ENCODE measurements around the gene TRAPPC12.
A peak's percentile ranks its signal among the peaks of the same experiment; 100 is the strongest.
"Not testable (repeated sequence)": the region's sequence is repeated elsewhere in the genome, so short reads cannot be mapped to it uniquely, and the experiment has no call there.

TRAPPC12 gene

GRCh38 chr2:3513026-3513810, 133.7 kb downstream of the TRAPPC12 start:
- no peak for TF ChIP-seq CTCF (IDR thresholded peaks at IDR 0.05; ENCODE audit: poor library complexity, severe bottlenecking)
- ATAC-seq (ENCODE audit: low read depth) (no peak), DNase-seq (ENCODE audit: low spot score) (no peak)
- H3K27me3 ChIP-seq (ENCODE audit: insufficient read depth, poor library complexity, severe bottlenecking), result no peaks in the 10 kb centered on the region
- no peaks in the 10 kb centered on the region for H3K9me3 ChIP-seq (ENCODE audit: severe bottlenecking)
- no peak overlapping the region for H3K4me3 ChIP-seq (ENCODE audit: severe bottlenecking)
- H3K4me1 ChIP-seq (ENCODE audit: insufficient read depth, poor library complexity, severe bottlenecking), result no peaks in the 10 kb centered on the region
- peaks cover 14% of the 10 kb centered on the region for H3K36me3 ChIP-seq (ENCODE audit: low read depth)
- no peak overlapping the region for H3K27ac ChIP-seq (ENCODE audit: poor library complexity, severe bottlenecking)

DNA sequence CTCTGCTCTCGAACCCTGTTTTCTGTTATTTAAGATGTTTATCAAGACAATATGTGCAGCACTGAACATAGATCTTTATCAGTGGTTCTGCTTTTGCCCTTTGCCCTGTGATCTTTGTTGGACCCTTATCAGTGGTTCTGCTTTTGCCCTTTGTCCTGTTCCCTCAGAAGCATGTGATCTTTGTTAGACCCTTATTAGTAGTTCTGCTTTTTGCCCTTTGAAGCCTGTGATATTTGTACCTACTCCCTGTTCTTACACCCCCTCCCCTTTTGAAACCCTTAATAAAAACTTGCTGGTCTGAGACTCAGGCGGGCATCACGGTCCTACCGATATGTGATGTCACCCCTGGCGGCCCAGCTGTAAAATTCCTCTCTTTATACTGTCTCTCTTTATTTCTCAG, 135.9 kb downstream of the TRAPPC12 start:
- not testable (repeated sequence) for H3K27ac ChIP-seq (ENCODE audit: poor library complexity, severe bottlenecking); H3K9me3 ChIP-seq (ENCODE audit: severe bottlenecking); H3K4me3 ChIP-seq (ENCODE audit: severe bottlenecking); H3K4me1 ChIP-seq (ENCODE audit: insufficient read depth, poor library complexity, severe bottlenecking); ATAC-seq (ENCODE audit: low read depth); H3K27me3 ChIP-seq (ENCODE audit: insufficient read depth, poor library complexity, severe bottlenecking); DNase-seq (ENCODE audit: low spot score)
- peaks cover 11% of the 10 kb centered on the region; the same call in 1 of the 2 replicates for H3K36me3 ChIP-seq (ENCODE audit: low read depth)

- ATAC-seq (ENCODE audit: low read depth) (no peak), DNase-seq (ENCODE audit: low spot score) (no peak)
- Histone ChIP-seq H3K4me1 (ENCODE audit: insufficient read depth, poor library complexity, severe bottlenecking) (no peaks in the 10 kb centered on the region), H3K27ac (ENCODE audit: poor library complexity, severe bottlenecking) (no peak overlapping the region), H3K27me3 (ENCODE audit: insufficient read depth, poor library complexity, severe bottlenecking) (no peaks in the 10 kb centered on the region), H3K4me3 (ENCODE audit: severe bottlenecking) (no peak overlapping the region), H3K9me3 (ENCODE audit: severe bottlenecking) (no peaks in the 10 kb centered on the region), H3K36me3 (ENCODE audit: low read depth) (0 out of 2 replicates have a peak, but pooled peaks cover 1% of the 10 kb centered on the region)
- no peak for TF ChIP-seq CTCF (IDR thresholded peaks at IDR 0.05; ENCODE audit: poor library complexity, severe bottlenecking)
These were observed 137.3 kb downstream of the TRAPPC12 start for GRCh38 chr2:3516831-3517230.

DNA sequence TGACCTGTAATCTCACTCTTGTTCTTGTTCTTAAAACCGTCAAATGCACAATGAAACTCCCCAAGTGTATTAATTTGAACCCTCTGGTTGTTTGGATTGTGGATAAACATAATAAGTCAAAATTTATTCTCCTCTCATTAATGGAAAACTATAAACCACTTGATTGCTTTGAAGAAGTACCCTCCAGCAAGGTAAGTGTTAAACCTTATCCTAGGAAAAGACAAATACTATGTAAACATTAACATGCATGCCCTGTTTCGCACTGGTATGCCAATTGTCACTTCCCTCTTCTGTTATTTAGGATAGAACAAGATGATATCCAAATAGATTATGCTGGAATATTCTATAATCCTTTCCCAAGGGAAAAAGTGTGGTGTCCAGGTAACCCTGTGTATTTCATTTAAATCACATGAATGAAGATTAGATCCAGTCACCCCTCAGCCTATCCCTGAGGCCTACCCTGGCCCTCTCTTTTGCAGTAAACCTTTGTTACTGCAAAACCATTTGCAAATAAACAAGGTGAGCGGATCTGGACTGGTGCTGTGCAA, 138.5 kb downstream of the TRAPPC12 start:
- Histone ChIP-seq H3K4me3 (ENCODE audit: severe bottlenecking) (peak overlapping the region; percentile 73), H3K9me3 (ENCODE audit: severe bottlenecking) (no peaks in the 10 kb centered on the region), H3K36me3 (ENCODE audit: low read depth) (no peaks in the 10 kb centered on the region), H3K27ac (ENCODE audit: poor library complexity, severe bottlenecking) (peak overlapping the region; percentile 59), H3K27me3 (ENCODE audit: insufficient read depth, poor library complexity, severe bottlenecking) (no peaks in the 10 kb centered on the region), H3K4me1 (ENCODE audit: insufficient read depth, poor library complexity, severe bottlenecking) (no peaks in the 10 kb centered on the region)
- DNase-seq (ENCODE audit: low spot score) (no peak), ATAC-seq (ENCODE audit: low read depth) (no peak)
- no peak for TF ChIP-seq CTCF (IDR thresholded peaks at IDR 0.05; ENCODE audit: poor library complexity, severe bottlenecking)

- Histone ChIP-seq H3K27me3 (ENCODE audit: insufficient read depth, poor library complexity, severe bottlenecking) (no peaks in the 10 kb centered on the region), H3K4me3 (ENCODE audit: severe bottlenecking) (peak overlapping the region; percentile 73), H3K27ac (ENCODE audit: poor library complexity, severe bottlenecking) (peak overlapping the region; percentile 59), H3K36me3 (ENCODE audit: low read depth) (no peaks in the 10 kb centered on the region), H3K4me1 (ENCODE audit: insufficient read depth, poor library complexity, severe bottlenecking) (no peaks in the 10 kb centered on the region), H3K9me3 (ENCODE audit: severe bottlenecking) (no peaks in the 10 kb centered on the region)
- DNase-seq (ENCODE audit: low spot score) (peak; percentile 97), ATAC-seq (ENCODE audit: low read depth) (peak; percentile 76)
- TF ChIP-seq CTCF (IDR thresholded peaks at IDR 0.05; ENCODE audit: poor library complexity, severe bottlenecking), result no peak
These were observed 139.2 kb downstream of the TRAPPC12 start for GRCh38 chr2:3518496-3519254.
